MM.1S (cell line): Measurements from ENCODE around the gene PRKD3.

ENCODE experiments used
- DNase-seq: peaks from one replicate; pipeline ENCODE4 v3.0.0-alpha.2; 2015
- H2AFZ ChIP-seq: fragments of 300-600 bp; sonication (generic); 2 replicates; pipeline ENCODE4 v1.6.0; 2016; ENCODE audit warnings: antibody characterized with exemption, low read length
- H3F3A ChIP-seq: fragments of 300-600 bp; sonication (generic); 2 replicates; pipeline ENCODE4 v1.6.1; 2016; ENCODE audit warnings: mild to moderate bottlenecking, antibody characterized with exemption, low read length, moderate library complexity, mixed read lengths; ENCODE audit not compliant: insufficient read depth
- H3K27ac ChIP-seq: fragments of 300-600 bp; sonication (generic); 2 replicates; pipeline ENCODE4 v1.5.1; 2016; ENCODE audit warnings: mild to moderate bottlenecking, low read length
- H3K27me3 ChIP-seq: fragments of 300-600 bp; sonication (generic); replicated peaks from 2 replicates; pipeline ENCODE4 v1.6.0; 2016; ENCODE audit warnings: low read length; ENCODE audit not compliant: insufficient read depth
- H3K36me3 ChIP-seq: fragments of 300-600 bp; sonication (generic); replicated peaks from 2 replicates; pipeline ENCODE4 v1.6.1; 2016; ENCODE audit warnings: mild to moderate bottlenecking, low read length, mixed read lengths; ENCODE audit not compliant: insufficient read depth
- H3K4me1 ChIP-seq: fragments of 300-600 bp; sonication (generic); 2 replicates; pipeline ENCODE4 v1.6.1; 2016; ENCODE audit warnings: low read length, mixed read lengths
- H3K4me2 ChIP-seq: fragments of 300-600 bp; sonication (generic); 2 replicates; pipeline ENCODE4 v1.6.0; 2016; ENCODE audit warnings: low read depth, low read length
- H3K4me3 ChIP-seq: fragments of 300-600 bp; sonication (generic); 2 replicates; pipeline ENCODE4 v1.5.1; 2016; ENCODE audit warnings: low read length, mixed read lengths
- H3K79me2 ChIP-seq: fragments of 300-600 bp; sonication (generic); 2 replicates; pipeline ENCODE4 v1.6.1; 2016; ENCODE audit warnings: mixed run types, low read length, mixed read lengths
- H3K9ac ChIP-seq: fragments of 300-600 bp; sonication (generic); 2 replicates; pipeline ENCODE4 v1.6.1; 2016; ENCODE audit warnings: low read length, mixed read lengths
- H3K9me2 ChIP-seq: fragments of 300-600 bp; sonication (generic); replicated peaks from 2 replicates; pipeline ENCODE4 v1.6.1; 2016; ENCODE audit warnings: mild to moderate bottlenecking, low read length, mixed read lengths; ENCODE audit not compliant: insufficient read depth
- H3K9me3 ChIP-seq: fragments of 300-600 bp; sonication (generic); replicated peaks from 2 replicates; pipeline ENCODE4 v1.6.1; 2016; ENCODE audit warnings: mild to moderate bottlenecking, low read length, mixed read lengths; ENCODE audit not compliant: insufficient read depth
- H4K20me1 ChIP-seq: fragments of 300-600 bp; sonication (generic); 2 replicates; pipeline ENCODE4 v1.6.1; 2016; ENCODE audit warnings: mild to moderate bottlenecking, low read length, moderate library complexity, mixed read lengths; ENCODE audit not compliant: insufficient read depth
- EZH2 ChIP-seq: fragments of 300-600 bp; sonication (generic); optimal IDR thresholded peaks from 2 replicates; pipeline ENCODE3; 2017; ENCODE audit warnings: low read depth, mild to moderate bottlenecking, antibody characterized with exemption, low read length, mixed read lengths
- EZH2phosphoT487 ChIP-seq: fragments of 300-600 bp; sonication (generic); IDR thresholded peaks from 2 replicates; pipeline ENCODE4 v1.6.1; 2018; ENCODE audit warnings: antibody characterized with exemption, low read length
- TF ChIP-seq, protein P1 (sequence below): fragments of 300-600 bp; sonication (generic); IDR thresholded peaks from 2 replicates; pipeline ENCODE4 v1.5.1; 2016; ENCODE audit warnings: antibody characterized with exemption, low read length, mixed read lengths

PRKD3 gene

DNA sequence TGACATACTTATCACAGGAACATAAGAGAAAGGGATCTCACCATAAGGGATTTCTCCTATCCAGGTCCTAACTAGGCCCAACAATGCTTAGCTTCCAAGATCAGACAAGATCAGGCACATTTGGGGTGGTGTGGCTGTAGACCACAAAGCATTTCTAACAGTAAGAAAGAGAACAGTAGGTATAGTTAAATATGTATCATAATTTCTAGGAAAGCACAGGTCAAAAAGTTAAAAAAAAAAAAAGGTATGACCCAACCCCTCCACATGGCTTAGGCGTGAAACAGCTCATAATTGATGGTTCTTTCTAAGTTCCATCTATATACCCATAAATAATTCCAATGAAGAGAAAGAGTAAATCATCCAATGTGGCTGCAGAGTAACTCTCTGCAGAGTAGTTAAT lies 6.9 kb downstream of the PRKD3 start:
- H3K4me1 ChIP-seq: no peaks in the 10 kb centered on the region
- H3K4me2 ChIP-seq: peak overlapping the region; percentile 90
- peaks cover 100% of the 10 kb centered on the region for H3K79me2 ChIP-seq
- no peak for TF ChIP-seq EZH2phosphoT487
- no peak for TF ChIP-seq EZH2
- TF ChIP-seq, protein P1, sequence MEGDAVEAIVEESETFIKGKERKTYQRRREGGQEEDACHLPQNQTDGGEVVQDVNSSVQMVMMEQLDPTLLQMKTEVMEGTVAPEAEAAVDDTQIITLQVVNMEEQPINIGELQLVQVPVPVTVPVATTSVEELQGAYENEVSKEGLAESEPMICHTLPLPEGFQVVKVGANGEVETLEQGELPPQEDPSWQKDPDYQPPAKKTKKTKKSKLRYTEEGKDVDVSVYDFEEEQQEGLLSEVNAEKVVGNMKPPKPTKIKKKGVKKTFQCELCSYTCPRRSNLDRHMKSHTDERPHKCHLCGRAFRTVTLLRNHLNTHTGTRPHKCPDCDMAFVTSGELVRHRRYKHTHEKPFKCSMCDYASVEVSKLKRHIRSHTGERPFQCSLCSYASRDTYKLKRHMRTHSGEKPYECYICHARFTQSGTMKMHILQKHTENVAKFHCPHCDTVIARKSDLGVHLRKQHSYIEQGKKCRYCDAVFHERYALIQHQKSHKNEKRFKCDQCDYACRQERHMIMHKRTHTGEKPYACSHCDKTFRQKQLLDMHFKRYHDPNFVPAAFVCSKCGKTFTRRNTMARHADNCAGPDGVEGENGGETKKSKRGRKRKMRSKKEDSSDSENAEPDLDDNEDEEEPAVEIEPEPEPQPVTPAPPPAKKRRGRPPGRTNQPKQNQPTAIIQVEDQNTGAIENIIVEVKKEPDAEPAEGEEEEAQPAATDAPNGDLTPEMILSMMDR: no peak
- peak; percentile 50 for DNase-seq
- no peaks in the 10 kb centered on the region for H3K9me2 ChIP-seq
- peaks cover 22% of the 10 kb centered on the region; the same call in 1 of the 2 replicates for H3K36me3 ChIP-seq
- no peaks in the 10 kb centered on the region for H3K9me3 ChIP-seq
- H4K20me1 ChIP-seq: no peaks in the 10 kb centered on the region
- no peak overlapping the region for H2AFZ ChIP-seq
- H3K27ac ChIP-seq: peak overlapping the region; percentile 97
- H3K27me3 ChIP-seq: no peaks in the 10 kb centered on the region
- peaks cover 65% of the 10 kb centered on the region for H3F3A ChIP-seq
- H3K9ac ChIP-seq: peak overlapping the region; percentile 99
- peak overlapping the region; percentile 88 for H3K4me3 ChIP-seq

DNA sequence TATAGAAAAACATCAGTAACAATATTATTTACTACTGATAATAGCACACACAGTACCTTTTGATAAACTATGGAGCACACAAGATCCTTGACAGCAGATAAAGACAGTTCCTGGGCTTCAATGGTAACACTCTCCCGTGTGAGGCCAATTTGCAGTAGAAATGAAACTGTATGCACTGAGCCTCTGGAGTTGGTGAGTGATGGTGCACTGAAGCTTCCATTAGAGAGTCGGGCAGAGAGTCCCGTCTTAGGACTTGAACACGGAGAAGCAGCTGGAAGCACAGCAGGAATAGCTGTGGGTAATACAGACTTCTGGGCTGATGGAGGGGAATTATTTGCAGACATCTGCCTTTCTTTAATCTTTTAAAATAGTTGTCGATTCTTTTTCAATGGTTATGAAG lies 8.5 kb downstream of the PRKD3 start:
- no peaks in the 10 kb centered on the region for H3K9me3 ChIP-seq
- peaks cover 22% of the 10 kb centered on the region; the same call in 1 of the 2 replicates for H3K36me3 ChIP-seq
- TF ChIP-seq EZH2phosphoT487 (no peak), EZH2 (no peak)
- TF ChIP-seq, protein P1: no peak
- H3K4me2 ChIP-seq: peak overlapping the region; percentile 90
- peak overlapping the region; percentile 97 for H3K27ac ChIP-seq
- DNase-seq: peak; percentile 84
- H4K20me1 ChIP-seq: no peaks in the 10 kb centered on the region
- no peaks in the 10 kb centered on the region for H3K9me2 ChIP-seq
- no peak overlapping the region for H2AFZ ChIP-seq
- no peaks in the 10 kb centered on the region for H3K27me3 ChIP-seq
- peaks cover 72% of the 10 kb centered on the region for H3F3A ChIP-seq
- H3K4me1 ChIP-seq: no peaks in the 10 kb centered on the region
- peak overlapping the region; percentile 99 for H3K9ac ChIP-seq
- peaks cover 100% of the 10 kb centered on the region for H3K79me2 ChIP-seq
- peak overlapping the region; percentile 88 for H3K4me3 ChIP-seq

- Histone ChIP-seq H3K36me3 (peaks cover 22% of the 10 kb centered on the region; the same call in 1 of the 2 replicates), H3K4me1 (no peaks in the 10 kb centered on the region), H3K9me3 (no peaks in the 10 kb centered on the region), H3K79me2 (peaks cover 100% of the 10 kb centered on the region), H3K9me2 (no peaks in the 10 kb centered on the region), H3K4me3 (peak overlapping the region; percentile 88), H3K9ac (peak overlapping the region; percentile 99), H3K4me2 (peak overlapping the region; percentile 90), H3K27me3 (no peaks in the 10 kb centered on the region), H2AFZ (no peak overlapping the region), H3K27ac (peak overlapping the region; percentile 97), H4K20me1 (no peaks in the 10 kb centered on the region), H3F3A (peaks cover 76% of the 10 kb centered on the region)
- peak; percentile 68 for DNase-seq
- no peak for TF ChIP-seq EZH2phosphoT487
- TF ChIP-seq EZH2: no peak
- TF ChIP-seq, protein P1: no peak
Measured at GRCh38 chr2:37315364-37315763, 9.3 kb downstream of the PRKD3 start.
